ENCODE results near the gene PLCB1.

Gene PLCB1

DNA sequence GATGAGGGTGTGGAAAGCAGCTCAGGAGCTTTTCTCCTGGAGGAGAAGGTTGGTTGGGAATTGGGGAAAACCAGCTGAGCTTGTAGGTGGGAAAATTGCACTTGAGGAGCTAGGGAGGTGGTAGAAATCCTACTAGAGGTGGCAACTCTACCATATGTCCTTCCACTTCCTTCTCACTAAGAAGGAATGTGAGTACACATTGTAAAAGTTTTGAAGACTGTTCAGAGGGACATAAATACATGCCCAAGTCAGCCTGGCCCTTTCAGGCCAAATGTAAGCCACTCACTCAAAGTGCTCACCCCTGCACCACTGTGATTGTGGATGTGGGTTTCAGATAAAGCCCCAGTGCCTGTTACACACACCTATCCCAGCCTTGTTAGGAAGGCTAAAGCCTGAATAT is 646.3 kb downstream of the PLCB1 start:
- DNase-seq (ENCODE audit: low spot score): no peak
- no peak for TF ChIP-seq CTCF (IDR thresholded peaks at IDR 0.05; ENCODE audit: extremely low read depth, missing control alignments)

GRCh38 chr20:8780915-8781314 is 648.8 kb downstream of the PLCB1 start:
- no peak for DNase-seq (ENCODE audit: low spot score)
- no peak for TF ChIP-seq CTCF (IDR thresholded peaks at IDR 0.05; ENCODE audit: extremely low read depth, missing control alignments)

DNA sequence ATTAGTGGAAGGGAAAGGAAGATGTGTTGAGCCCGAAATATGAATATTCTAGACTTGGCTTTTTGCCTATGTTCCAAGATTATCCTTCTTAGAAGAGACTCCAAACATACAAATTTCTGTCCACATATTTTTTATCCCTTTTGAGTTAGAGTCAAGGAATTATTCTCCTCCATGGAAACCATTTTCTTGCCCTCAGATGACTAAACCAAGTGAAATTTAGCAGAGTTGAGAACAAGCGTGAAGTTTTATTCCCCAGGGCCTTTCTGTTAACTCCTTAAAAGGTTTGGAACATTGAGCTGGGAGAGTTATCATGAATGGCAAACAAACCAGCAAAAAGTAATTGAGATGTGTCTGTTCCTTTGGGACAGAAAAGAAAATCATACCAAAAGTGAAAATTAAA is 650.7 kb downstream of the PLCB1 start:
- no peak for TF ChIP-seq CTCF (IDR thresholded peaks at IDR 0.05; ENCODE audit: extremely low read depth, missing control alignments)
- DNase-seq (ENCODE audit: low spot score): no peak

DNA sequence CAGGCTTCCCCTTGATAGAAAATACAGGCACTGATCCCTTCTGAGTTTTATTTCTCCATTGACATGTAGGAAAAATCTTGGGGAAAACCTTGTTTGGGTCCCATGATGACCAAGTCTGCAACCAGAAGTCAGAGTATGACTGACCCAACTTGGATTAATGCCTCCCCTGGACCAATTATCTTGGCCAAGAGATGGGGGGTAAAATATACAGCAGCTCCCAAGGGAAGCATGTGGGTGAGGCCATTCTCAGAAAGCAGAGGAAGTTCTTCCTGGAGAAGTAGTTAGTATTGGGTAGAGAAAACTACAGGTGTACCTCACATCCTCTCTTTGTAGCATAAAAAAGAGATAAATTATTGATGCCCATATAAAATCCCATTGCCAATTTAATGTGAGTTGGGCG is 651.7 kb downstream of the PLCB1 start:
- TF ChIP-seq CTCF (IDR thresholded peaks at IDR 0.05; ENCODE audit: extremely low read depth, missing control alignments): no peak
- DNase-seq (ENCODE audit: low spot score): no peak

DNA sequence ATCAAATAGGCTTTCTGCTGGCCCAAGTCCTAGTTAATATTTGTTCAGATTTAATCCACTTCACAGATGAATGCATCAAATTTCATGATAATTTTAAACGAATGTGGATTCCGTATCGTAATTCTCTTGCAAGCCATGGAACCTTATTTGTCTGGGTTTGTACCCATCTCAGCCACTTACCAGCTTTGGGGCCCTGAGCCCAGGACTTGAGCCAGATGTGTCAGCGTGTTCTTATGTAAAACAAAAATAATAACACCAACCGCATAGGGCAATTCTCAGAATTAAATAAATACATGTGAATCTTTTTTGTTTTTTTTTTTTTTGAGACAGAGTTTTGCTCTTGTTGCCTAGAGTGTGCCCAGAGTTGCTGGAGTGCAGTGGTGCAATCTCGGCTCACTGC is 654.3 kb downstream of the PLCB1 start:
- no peak for TF ChIP-seq CTCF (IDR thresholded peaks at IDR 0.05; ENCODE audit: extremely low read depth, missing control alignments)
- no peak for DNase-seq (ENCODE audit: low spot score)

GRCh38 chr20:8787090-8787489 is 655.0 kb downstream of the PLCB1 start:
- no peak for TF ChIP-seq CTCF (IDR thresholded peaks at IDR 0.05; ENCODE audit: extremely low read depth, missing control alignments)
- no peak for DNase-seq (ENCODE audit: low spot score)

- no peak for DNase-seq (ENCODE audit: low spot score)
- no peak for TF ChIP-seq CTCF (IDR thresholded peaks at IDR 0.05; ENCODE audit: extremely low read depth, missing control alignments)
Observed at GRCh38 chr20:8788275-8788674, 656.2 kb downstream of the PLCB1 start.

Measured in GM20000 (cell line).